Nephron progenitor cell (in vitro differentiated cells): Measurements from ENCODE around the gene MTFMT.
A peak's percentile ranks its signal among the peaks of the same experiment; 100 is the strongest.
"Not testable (repeated sequence)": the region's sequence is repeated elsewhere in the genome, so short reads cannot be mapped to it uniquely, and the experiment has no call there.

ENCODE experiments used
- DNase-seq: peaks from one replicate; pipeline ENCODE4 v3.0.0; 2021
- H3K27ac Mint-ChIP-seq: 2 replicates; pipeline ENCODE4 v1.8.0; 2021; ENCODE audit warnings: mild to moderate bottlenecking, moderate library complexity, mixed read lengths
- H3K27me3 Mint-ChIP-seq: 2 replicates; pipeline ENCODE4 v1.8.0; 2021; ENCODE audit warnings: mild to moderate bottlenecking, low read depth, mixed read lengths; ENCODE audit not compliant: poor library complexity
- H3K36me3 Mint-ChIP-seq: 2 replicates; pipeline ENCODE4 v1.8.0; 2021; ENCODE audit warnings: low read depth, mixed read lengths
- H3K4me1 Mint-ChIP-seq: 2 replicates; pipeline ENCODE4 v1.8.0; 2021; ENCODE audit warnings: mixed read lengths
- H3K4me3 Mint-ChIP-seq: 2 replicates; pipeline ENCODE4 v1.8.0; 2021; ENCODE audit warnings: mild to moderate bottlenecking, moderate library complexity, mixed read lengths
- H3K9me3 Mint-ChIP-seq: 2 replicates; pipeline ENCODE4 v1.8.0; 2021; ENCODE audit warnings: mild to moderate bottlenecking, moderate library complexity, mixed read lengths
- CTCF ChIP-seq: fragments of 200-600 bp; sonication (generic); IDR thresholded peaks from 2 replicates; pipeline ENCODE4 v1.5.0; 2021; ENCODE audit warnings: antibody characterized with exemption

Gene MTFMT

GRCh38 chr15:65028921-65029735, at the start of gene MTFMT:
Gene MTFMT (minus strand): TSS chr15:65029639. CDS start chr15:65029613, 26 bp downstream.
- peaks cover 20% of the 10 kb centered on the region for H3K36me3 Mint-ChIP-seq
- TF ChIP-seq CTCF = no peak
- H3K4me1 Mint-ChIP-seq = peaks cover 38% of the 10 kb centered on the region
- DNase-seq = peak; percentile 97
- peak within 1 kb of the TSS; percentile 91 for H3K4me3 Mint-ChIP-seq
- H3K27ac Mint-ChIP-seq = no peak within 1 kb of the TSS
- no peaks in the 10 kb centered on the region for H3K9me3 Mint-ChIP-seq
- H3K27me3 Mint-ChIP-seq = peaks cover 13% of the 10 kb centered on the region

- Mint-ChIP-seq H3K4me1 (peaks cover 54% of the 10 kb centered on the region), H3K27me3 (peaks cover 25% of the 10 kb centered on the region), H3K4me3 (peak overlapping the region; percentile 50)
Measured at GRCh38 chr15:65077981-65078352, 48.5 kb upstream of the MTFMT start.

GRCh38 chr15:65077291-65077980, 48.0 kb upstream of the MTFMT start:
- peaks cover 49% of the 10 kb centered on the region for H3K4me1 Mint-ChIP-seq
- DNase-seq = no peak
- H3K27ac Mint-ChIP-seq = no peak overlapping the region
- TF ChIP-seq CTCF = no peak
- no peaks in the 10 kb centered on the region for H3K36me3 Mint-ChIP-seq
- H3K27me3 Mint-ChIP-seq = peaks cover 28% of the 10 kb centered on the region
- H3K9me3 Mint-ChIP-seq = peaks cover 18% of the 10 kb centered on the region
- peak overlapping the region; percentile 50 for H3K4me3 Mint-ChIP-seq

More at GRCh38 chr15:65077981-65078352, 48.5 kb upstream of the MTFMT start:
- no peaks in the 10 kb centered on the region for H3K36me3 Mint-ChIP-seq
- H3K9me3 Mint-ChIP-seq = peaks cover 15% of the 10 kb centered on the region
- DNase-seq = peak; percentile 64
- TF ChIP-seq CTCF = peak; percentile 40
- H3K27ac Mint-ChIP-seq = no peak overlapping the region

GRCh38 chr15:65076486-65077290, 47.2 kb upstream of the MTFMT start, which contains the start of gene KBTBD13:
Gene KBTBD13 (plus strand): TSS chr15:65076746. CDS start chr15:65076816, 70 bp downstream.
- peaks cover 48% of the 10 kb centered on the region for H3K4me1 Mint-ChIP-seq
- no peaks in the 10 kb centered on the region for H3K36me3 Mint-ChIP-seq
- peak within 1 kb of the TSS; percentile 95 for H3K27ac Mint-ChIP-seq
- no peak within 1 kb of the TSS for H3K4me3 Mint-ChIP-seq
- H3K27me3 Mint-ChIP-seq = peaks cover 28% of the 10 kb centered on the region
- no peak for DNase-seq
- TF ChIP-seq CTCF = no peak
- peaks cover 18% of the 10 kb centered on the region for H3K9me3 Mint-ChIP-seq

- DNase-seq, H3K36me3 Mint-ChIP-seq, H3K4me3 Mint-ChIP-seq: not testable (repeated sequence)
- H3K27me3 Mint-ChIP-seq = peaks cover 28% of the 10 kb centered on the region
- H3K4me1 Mint-ChIP-seq = peaks cover 48% of the 10 kb centered on the region
- peaks cover 18% of the 10 kb centered on the region for H3K9me3 Mint-ChIP-seq
- H3K27ac Mint-ChIP-seq = peak overlapping the region; percentile 95
Measured at GRCh38 chr15:65075607-65076395, 46.4 kb upstream of the MTFMT start.

GRCh38 chr15:65074946-65075345, 45.5 kb upstream of the MTFMT start:
- H3K4me1 Mint-ChIP-seq = peaks cover 54% of the 10 kb centered on the region
- not testable (repeated sequence) for DNase-seq, H3K4me3 Mint-ChIP-seq, H3K36me3 Mint-ChIP-seq, H3K27ac Mint-ChIP-seq
- peaks cover 18% of the 10 kb centered on the region for H3K9me3 Mint-ChIP-seq
- H3K27me3 Mint-ChIP-seq = peaks cover 26% of the 10 kb centered on the region
